B cell (primary cell): ENCODE measurements around the gene IMMP2L. TPM values are rescaled to one million over a fixed set of nuclear protein-coding genes. Genes with fewer than 3 reads are reported as not detected.

Source experiments
- ATAC-seq: fragments of 200-7000 bp; cut with Tn5 transposase; one replicate; pipeline ENCODE4 v1.10.0; 2021; ENCODE audit warnings: low read depth, mild to moderate bottlenecking, moderate number of reproducible peaks, moderate library complexity
- CTCF ChIA-PET: fragments of 350-600 bp; sonication (Branson Sonifier 250); formaldehyde crosslinking; loops from one replicate; lab custom pipeline; 2021; ENCODE audit warnings: antibody characterized with exemption, inconsistent platforms; lab: Charles Lee
- POLR2A ChIA-PET: fragments of 350-600 bp; sonication (Branson Sonifier 250); formaldehyde crosslinking; loops from one replicate; lab custom pipeline; 2021; ENCODE audit warnings: antibody characterized with exemption; lab: Charles Lee
- DNase-seq: peaks from one replicate; pipeline ENCODE4 v3.0.0; 2013
- H2AFZ ChIP-seq: 2 replicates; pipeline ENCODE4 v1.6.1; 2012; ENCODE audit warnings: mild to moderate bottlenecking, low read depth, low read length; ENCODE audit not compliant: insufficient read depth, poor library complexity, severe bottlenecking
- H3K27ac ChIP-seq, 2 donors: 1 replicate in 1 of 2; 2 replicates in 1 of 2; pipeline ENCODE4 v1.5.1; 2012 to 2013; ENCODE audit warnings: low read length in 2 of 2, mild to moderate bottlenecking in 2 of 2, moderate library complexity in 1 of 2
- H3K27me3 ChIP-seq, 4 experiments: fragments of 200-600 bp in 1 of 4; sonication (generic) in 1 of 4; replicated peaks in 1 of 4; 1 replicate in 2 of 4; 2 replicates in 2 of 4; pipeline versions ENCODE4 v1.6.1 to v1.7.0; 2013 to 2016; ENCODE audit warnings: low read length in 3 of 4, mild to moderate bottlenecking in 2 of 4, mixed read lengths in 1 of 4, moderate library complexity in 1 of 4; ENCODE audit not compliant: insufficient read depth in 4 of 4, control insufficient read depth in 3 of 4; ENCODE audit errors: control extremely low read depth in 1 of 4
- H3K36me3 ChIP-seq, 2 experiments: replicated peaks in 1 of 2; 1 replicate in 1 of 2; 2 replicates in 1 of 2; pipeline versions ENCODE4 v1.6.1 to v1.7.1; 2013; ENCODE audit warnings: low read length in 1 of 2; ENCODE audit not compliant: insufficient read depth in 2 of 2, control insufficient read depth in 1 of 2; ENCODE audit errors: control extremely low read depth in 1 of 2, extremely low read depth in 1 of 2
- H3K4me1 ChIP-seq, 2 donors: fragments of 200-600 bp in 1 of 2; sonication (generic) in 1 of 2; 1 replicate in 1 of 2; 2 replicates in 1 of 2; pipeline versions ENCODE4 v1.5.1 to v1.6.1; 2013 to 2017; ENCODE audit warnings: low read length in 2 of 2; ENCODE audit not compliant: control insufficient read depth in 2 of 2, insufficient read depth in 2 of 2
- H3K4me2 ChIP-seq: replicated peaks from 2 replicates; pipeline ENCODE3; 2012; ENCODE audit warnings: mild to moderate bottlenecking, low read depth, low read length; ENCODE audit not compliant: poor library complexity, severe bottlenecking
- H3K4me3 ChIP-seq, 5 experiments: fragments of 200-600 bp in 1 of 5; sonication (generic) in 1 of 5; 1 replicate in 3 of 5; 2 replicates in 2 of 5; pipeline versions ENCODE4 v1.5.1 to v1.7.0; 2011 to 2016; ENCODE audit warnings: low read length in 4 of 5, mild to moderate bottlenecking in 4 of 5, low read depth in 2 of 5, control low read depth in 1 of 5, moderate library complexity in 1 of 5; ENCODE audit not compliant: insufficient read depth in 1 of 5; ENCODE audit errors: control extremely low read depth in 1 of 5, extremely low read depth in 1 of 5
- H3K79me2 ChIP-seq: fragments of 200-600 bp; sonication (generic); one replicate; pipeline ENCODE4 v1.6.0; 2016; ENCODE audit warnings: low read length; ENCODE audit not compliant: control insufficient read depth, insufficient read depth
- H3K9ac ChIP-seq: fragments of 200-600 bp; sonication (generic); 2 replicates; pipeline ENCODE4 v1.6.1; 2017; ENCODE audit warnings: mild to moderate bottlenecking, low read length, moderate library complexity
- H3K9me3 ChIP-seq, 3 donors: one replicate each; pipeline versions ENCODE4 v1.6.1 to v1.7.1; 2013; ENCODE audit warnings: low read length in 2 of 3; ENCODE audit not compliant: control insufficient read depth in 2 of 3, insufficient read depth in 1 of 3; ENCODE audit errors: control extremely low read depth in 1 of 3
- H4K20me1 ChIP-seq: 2 replicates; pipeline ENCODE4 v1.6.0; 2012; ENCODE audit warnings: mild to moderate bottlenecking, low read length; ENCODE audit not compliant: insufficient read depth, control insufficient read depth, poor library complexity, severe bottlenecking
- H3K27ac Mint-ChIP-seq: one replicate; pipeline ENCODE4 v1.8.0; 2021; ENCODE audit warnings: mixed read lengths
- H3K27me3 Mint-ChIP-seq: one replicate; pipeline ENCODE4 v1.8.0; 2021; ENCODE audit warnings: mixed read lengths
- H3K4me1 Mint-ChIP-seq: one replicate; pipeline ENCODE4 v1.8.0; 2021; ENCODE audit warnings: mixed read lengths
- H3K4me3 Mint-ChIP-seq: one replicate; pipeline ENCODE4 v1.8.0; 2021; ENCODE audit warnings: mixed read lengths
- H3K9me3 Mint-ChIP-seq: one replicate; pipeline ENCODE4 v1.8.0; 2022; ENCODE audit warnings: mixed read lengths; ENCODE audit not compliant: insufficient read depth
- CTCF ChIP-seq: fragments of 200-600 bp; IDR thresholded peaks from one replicate; pipeline ENCODE4 v1.8.0; 2022; ENCODE audit warnings: antibody characterized with exemption, mild to moderate bottlenecking
- EZH2 ChIP-seq: IDR thresholded peaks from 2 replicates; pipeline ENCODE4 v1.6.1; 2012; ENCODE audit warnings: borderline replicate concordance, low read depth, mild to moderate bottlenecking, moderate library complexity, low read length; ENCODE audit not compliant: insufficient read depth, poor library complexity, severe bottlenecking
- WGBS: methylation state at CpG from one replicate; pipeline ENCODE4 v1.1.5; 2013; ENCODE audit warnings: missing lambda C conversion rate; ENCODE audit not compliant: insufficient coverage; 5-methylcytosine and 5-hydroxymethylcytosine counted together
- intact Hi-C: fragments of 100-400 bp; cut with micrococcal nuclease; formaldehyde crosslinking; loops from one replicate; pipeline ENCODE4 v1.10.0; 2022
- polyA plus RNA-seq: library from polyadenylated mRNA; depleted of rRNA; stranded (reverse); fragments of >200 nt; gene quantifications from 2 replicates; pipeline ENCODE4 v1.2.3, GENCODE V29; 2012
- total RNA-seq, 2 donors: library from RNA; stranded (reverse); fragments of 120-200 nt in 1 of 2; gene quantifications; 1 replicate in 1 of 2; 2 replicates in 1 of 2; pipeline versions ENCODE4 v1.2.3 to v1.2.4, GENCODE V29; 2013 to 2022

Gene IMMP2L
- total and polyA plus RNA-seq, 2 donors (not counting 1 experiment from before 2014, with no cell fraction given), result 3.8 to 34.2 TPM

GRCh38 chr7:110988890-110989501 lies 573.3 kb downstream of the IMMP2L start:
- WGBS, result 92% methylated on average over 5 of the region's 10 CpGs
- H4K20me1 ChIP-seq, result no peaks in the 10 kb centered on the region

GRCh38 chr7:110988348-110988747 lies 573.9 kb downstream of the IMMP2L start:
- H3K4me3 Mint-ChIP-seq, result no peak overlapping the region
- Histone ChIP-seq H3K27ac (no peak overlapping the region), H3K9ac (no peak overlapping the region), H2AFZ (no peak overlapping the region), H3K27me3 (no peaks in the 10 kb centered on the region), H3K36me3 (no peaks in the 10 kb centered on the region), H3K9me3 (no peaks in the 10 kb centered on the region), H3K4me2 (no peak overlapping the region), H4K20me1 (no peaks in the 10 kb centered on the region), H3K79me2 (no peaks in the 10 kb centered on the region), H3K4me1 (no peaks in the 10 kb centered on the region), H3K4me3 (no peak overlapping the region)
- H3K4me1 Mint-ChIP-seq, result no peaks in the 10 kb centered on the region
- no peaks in the 10 kb centered on the region for H3K27me3 Mint-ChIP-seq
- ChIA-PET CTCF (no interaction called here), POLR2A (no interaction called here)
- ATAC-seq (no peak), DNase-seq (no peak)
- 67% methylated on average over 1 of the region's 2 CpGs for WGBS
- TF ChIP-seq EZH2 (no peak), CTCF (no peak)
- intact Hi-C loops, result no loop called here
- H3K27ac Mint-ChIP-seq, result no peak overlapping the region
- no peaks in the 10 kb centered on the region for H3K9me3 Mint-ChIP-seq

More at GRCh38 chr7:110988890-110989501, 573.3 kb downstream of the IMMP2L start:
- Histone ChIP-seq H3K27me3 (no peaks in the 10 kb centered on the region), H3K4me2 (no peak overlapping the region), H3K4me1 (no peaks in the 10 kb centered on the region), H3K79me2 (no peaks in the 10 kb centered on the region), H3K9me3 (no peaks in the 10 kb centered on the region), H3K27ac (no peak overlapping the region), H2AFZ (no peak overlapping the region), H3K4me3 (no peak overlapping the region), H3K36me3 (no peaks in the 10 kb centered on the region), H3K9ac (no peak overlapping the region)
- ATAC-seq (no peak), DNase-seq (no peak)
- H3K27ac Mint-ChIP-seq, result no peak overlapping the region
- ChIA-PET CTCF (no interaction called here), POLR2A (no interaction called here)
- intact Hi-C loops, result no loop called here
- no peaks in the 10 kb centered on the region for H3K27me3 Mint-ChIP-seq
- no peak overlapping the region for H3K4me3 Mint-ChIP-seq
- no peaks in the 10 kb centered on the region for H3K4me1 Mint-ChIP-seq
- TF ChIP-seq EZH2 (no peak), CTCF (no peak)
- no peaks in the 10 kb centered on the region for H3K9me3 Mint-ChIP-seq
